ENCODE results near the gene KIF13A.

KIF13A gene

GRCh38 chr6:17904491-17905120 is 82.8 kb downstream of the KIF13A start:
- H3K9ac ChIP-seq (ENCODE audit: low read length) = no peak overlapping the region

GRCh38 chr6:17902974-17903373 is 84.5 kb downstream of the KIF13A start:
- Histone ChIP-seq H3K4me2 (ENCODE audit: low read length) (no peak overlapping the region), H3K4me1 (ENCODE audit: low read length) (peaks cover 15% of the 10 kb centered on the region), H3K9me3 (ENCODE audit: insufficient read depth, low read length) (no peaks in the 10 kb centered on the region), H3K27me3 (ENCODE audit: low read depth, low read length) (no peaks in the 10 kb centered on the region), H3K9ac (ENCODE audit: low read length) (no peak overlapping the region), H3K79me2 (ENCODE audit: low read length) (no peaks in the 10 kb centered on the region), H3K4me3 (ENCODE audit: low read length) (no peak overlapping the region), H3K36me3 (replicated peaks; ENCODE audit: low read depth, low read length) (no peaks in the 10 kb centered on the region), H3K27ac (ENCODE audit: low read length) (no peak overlapping the region), H2AFZ (ENCODE audit: low read depth, low read length) (no peak overlapping the region), H4K20me1 (ENCODE audit: insufficient read depth, low read length) (no peaks in the 10 kb centered on the region)
- TF ChIP-seq EZH2phosphoT487 (IDR thresholded peaks at IDR 0.05; ENCODE audit: low read depth) = no peak
- TF ChIP-seq CTCF (IDR thresholded peaks at IDR 0.05; ENCODE audit: low read depth, low read length) = no peak

More at GRCh38 chr6:17904491-17905120, 82.8 kb downstream of the KIF13A start:
- Histone ChIP-seq H3K79me2 (ENCODE audit: low read length) (no peaks in the 10 kb centered on the region), H3K36me3 (replicated peaks; ENCODE audit: low read depth, low read length) (no peaks in the 10 kb centered on the region), H3K27ac (ENCODE audit: low read length) (no peak overlapping the region), H4K20me1 (ENCODE audit: insufficient read depth, low read length) (no peaks in the 10 kb centered on the region), H3K9me3 (ENCODE audit: insufficient read depth, low read length) (no peaks in the 10 kb centered on the region), H3K4me1 (ENCODE audit: low read length) (peaks cover 11% of the 10 kb centered on the region), H3K4me2 (ENCODE audit: low read length) (no peak overlapping the region), H3K27me3 (ENCODE audit: low read depth, low read length) (no peaks in the 10 kb centered on the region), H2AFZ (ENCODE audit: low read depth, low read length) (no peak overlapping the region), H3K4me3 (ENCODE audit: low read length) (no peak overlapping the region)
- TF ChIP-seq EZH2phosphoT487 (IDR thresholded peaks at IDR 0.05; ENCODE audit: low read depth) (no peak), CTCF (IDR thresholded peaks at IDR 0.05; ENCODE audit: low read depth, low read length) (no peak)

- no peak overlapping the region for H3K27ac ChIP-seq (ENCODE audit: low read length)
- no peak overlapping the region for H2AFZ ChIP-seq (ENCODE audit: low read depth, low read length)
- H3K36me3 ChIP-seq (replicated peaks; ENCODE audit: low read depth, low read length) = no peaks in the 10 kb centered on the region
- no peak overlapping the region for H3K4me2 ChIP-seq (ENCODE audit: low read length)
- H3K9me3 ChIP-seq (ENCODE audit: insufficient read depth, low read length) = no peaks in the 10 kb centered on the region
- H3K4me1 ChIP-seq (ENCODE audit: low read length) = peaks cover 15% of the 10 kb centered on the region
- H3K9ac ChIP-seq (ENCODE audit: low read length) = no peak overlapping the region
- H3K27me3 ChIP-seq (ENCODE audit: low read depth, low read length) = no peaks in the 10 kb centered on the region
- no peak overlapping the region for H3K4me3 ChIP-seq (ENCODE audit: low read length)
- H3K79me2 ChIP-seq (ENCODE audit: low read length) = no peaks in the 10 kb centered on the region
- no peaks in the 10 kb centered on the region for H4K20me1 ChIP-seq (ENCODE audit: insufficient read depth, low read length)
- TF ChIP-seq CTCF (IDR thresholded peaks at IDR 0.05; ENCODE audit: low read depth, low read length) (no peak), EZH2phosphoT487 (IDR thresholded peaks at IDR 0.05; ENCODE audit: low read depth) (no peak)
Observed at GRCh38 chr6:17901493-17901892, 85.9 kb downstream of the KIF13A start.

- no peaks in the 10 kb centered on the region for H3K27me3 ChIP-seq (ENCODE audit: low read depth, low read length)
- no peaks in the 10 kb centered on the region for H3K79me2 ChIP-seq (ENCODE audit: low read length)
- peak overlapping the region; percentile 45 for H3K4me3 ChIP-seq (ENCODE audit: low read length)
- peak overlapping the region; percentile 76 for H3K27ac ChIP-seq (ENCODE audit: low read length)
- no peak overlapping the region for H2AFZ ChIP-seq (ENCODE audit: low read depth, low read length)
- H3K9me3 ChIP-seq (ENCODE audit: insufficient read depth, low read length) = peaks cover 8% of the 10 kb centered on the region; the same call in 1 of the 2 replicates
- H4K20me1 ChIP-seq (ENCODE audit: insufficient read depth, low read length) = no peaks in the 10 kb centered on the region
- peaks cover 15% of the 10 kb centered on the region for H3K4me1 ChIP-seq (ENCODE audit: low read length)
- peak overlapping the region; percentile 83 for H3K4me2 ChIP-seq (ENCODE audit: low read length)
- peaks cover 4% of the 10 kb centered on the region for H3K36me3 ChIP-seq (replicated peaks; ENCODE audit: low read depth, low read length)
- 0 out of 2 replicates have a peak overlapping the region, but pooled peaks have one; percentile 3 for H3K9ac ChIP-seq (ENCODE audit: low read length)
- TF ChIP-seq EZH2phosphoT487 (IDR thresholded peaks at IDR 0.05; ENCODE audit: low read depth) (no peak), CTCF (IDR thresholded peaks at IDR 0.05; ENCODE audit: low read depth, low read length) (no peak)
Observed at GRCh38 chr6:17900011-17900410, 87.4 kb downstream of the KIF13A start.
